GM21825 (cell line): Measurements from ENCODE around the gene MORN4.
A peak's percentile ranks its signal among the peaks of the same experiment; 100 is the strongest.
"Not testable (repeated sequence)": the region's sequence is repeated elsewhere in the genome, so short reads cannot be mapped to it uniquely, and the experiment has no call there.

ENCODE experiments used
- ATAC-seq: cut with Tn5 transposase; IDR thresholded peaks from one replicate; pipeline ENCODE4 v1.9.1; 2021; ENCODE audit warnings: mild to moderate bottlenecking, moderate library complexity; ENCODE audit not compliant: unreplicated experiment

Gene MORN4

DNA sequence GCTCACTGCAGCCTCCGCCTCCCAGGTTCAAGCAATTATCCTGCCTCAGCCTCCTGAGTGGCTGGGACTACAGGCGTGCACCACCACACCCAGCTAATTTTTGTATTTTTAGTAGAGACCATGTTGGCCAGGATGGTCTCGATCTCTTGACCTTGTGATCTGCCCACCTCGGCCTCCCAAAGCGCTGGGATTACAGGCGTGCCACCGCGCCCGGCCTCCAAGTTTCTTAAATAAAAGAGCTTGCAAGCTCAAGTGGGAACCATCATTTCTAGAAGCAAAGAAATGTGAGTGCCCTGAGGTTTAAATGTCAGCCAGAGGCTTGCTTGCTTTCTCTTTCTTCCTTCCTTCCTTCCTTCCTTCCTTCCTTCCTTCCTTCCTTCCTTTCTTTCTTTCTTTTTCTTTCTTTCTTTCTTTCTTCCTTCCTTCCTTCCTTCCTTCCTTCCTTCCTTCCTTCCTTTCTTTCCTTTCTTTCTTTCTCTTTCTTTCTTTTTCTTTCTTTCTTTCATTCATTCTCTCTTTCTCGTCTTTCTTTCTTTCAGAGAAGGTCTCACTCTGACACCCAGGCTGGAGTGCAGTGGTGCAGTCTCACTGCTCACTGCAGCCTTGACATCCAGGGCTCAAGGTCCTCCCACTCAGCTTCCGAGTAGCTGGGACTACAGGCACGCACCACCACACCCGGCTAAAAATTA lies 9.3 kb upstream of the MORN4 start:
- ATAC-seq: not testable (repeated sequence)

DNA sequence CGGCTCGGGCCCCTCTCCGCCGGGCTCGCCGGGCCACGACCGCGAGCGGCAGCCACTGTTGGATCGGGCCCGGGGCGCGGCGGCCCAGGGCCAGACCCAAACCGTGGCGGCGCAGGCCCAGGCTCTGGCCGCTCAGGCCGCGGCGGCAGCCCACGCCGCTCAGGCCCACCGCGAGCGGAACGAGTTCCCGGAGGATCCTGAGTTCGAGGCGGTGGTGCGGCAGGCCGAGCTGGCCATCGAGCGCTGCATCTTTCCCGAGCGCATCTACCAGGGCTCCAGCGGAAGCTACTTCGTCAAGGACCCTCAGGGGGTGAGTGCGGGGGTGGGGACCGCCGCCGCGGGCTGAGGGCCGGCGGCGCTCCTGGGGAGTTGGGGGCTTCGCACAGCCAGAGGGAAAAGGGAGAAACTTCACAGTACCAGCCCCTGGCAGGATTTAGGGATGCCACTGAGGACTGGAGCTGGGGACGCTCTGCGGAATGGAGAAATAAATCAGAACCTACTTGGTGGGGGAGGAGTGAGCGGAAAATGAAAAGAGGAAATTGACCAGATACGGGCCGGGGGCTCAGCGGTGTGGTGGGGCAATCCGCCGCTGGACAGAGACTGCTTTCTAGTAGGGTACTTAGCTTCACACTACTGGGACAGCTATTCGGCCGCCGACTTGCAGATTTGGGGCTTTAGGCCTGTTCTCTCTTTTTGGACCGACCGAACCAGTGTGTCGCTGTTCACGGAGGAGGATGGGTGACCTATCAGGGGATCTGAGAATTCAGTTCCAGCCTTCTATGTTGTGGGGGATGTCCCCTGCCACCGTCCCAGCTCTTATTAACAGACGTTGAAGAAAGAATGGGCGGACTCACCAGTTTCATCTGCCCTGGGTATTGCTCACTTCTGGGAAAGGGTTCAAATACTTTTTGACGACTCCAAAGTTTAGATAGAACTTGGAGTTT lies 7.8 kb upstream of the MORN4 start:
- peak; percentile 17 for ATAC-seq

DNA sequence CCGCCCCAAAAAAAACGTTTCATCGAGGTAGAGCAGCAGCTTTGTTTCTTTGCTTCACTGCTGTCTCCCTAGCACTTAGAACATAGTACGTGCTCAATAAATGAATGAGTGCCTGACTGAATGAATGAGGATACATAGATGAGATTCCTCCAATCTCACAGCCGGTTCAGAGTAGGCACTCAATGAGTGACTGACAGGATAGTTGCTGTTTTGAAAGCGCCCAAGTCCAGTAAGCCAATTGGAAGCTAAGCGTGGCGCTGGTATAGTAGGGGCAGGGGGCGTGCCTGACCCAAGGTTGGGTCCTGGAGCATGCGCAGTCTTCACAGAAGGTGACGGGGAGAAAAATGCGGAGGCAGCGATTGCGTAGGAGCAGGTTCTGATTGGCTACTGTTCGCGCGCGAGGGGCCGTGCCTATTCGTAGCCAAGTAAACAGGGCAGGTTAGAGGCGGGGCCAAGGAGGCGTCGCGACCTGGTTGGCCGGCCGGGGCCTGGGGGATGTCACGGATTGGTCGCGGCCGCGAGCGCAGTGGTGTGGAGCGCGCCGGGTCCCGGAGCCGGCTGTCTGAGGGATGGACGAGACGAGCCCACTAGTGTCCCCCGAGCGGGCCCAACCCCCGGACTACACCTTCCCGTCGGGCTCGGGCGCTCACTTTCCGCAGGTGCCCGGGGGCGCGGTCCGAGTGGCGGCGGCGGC lies 7.0 kb upstream of the MORN4 start, which contains the start of gene PI4K2A:
PI4K2A (plus strand) TSS at position 498 of the 694 bp plus-strand sequence; CDS start at position 570, 72 bp downstream.
- peak; percentile 97 for ATAC-seq

DNA sequence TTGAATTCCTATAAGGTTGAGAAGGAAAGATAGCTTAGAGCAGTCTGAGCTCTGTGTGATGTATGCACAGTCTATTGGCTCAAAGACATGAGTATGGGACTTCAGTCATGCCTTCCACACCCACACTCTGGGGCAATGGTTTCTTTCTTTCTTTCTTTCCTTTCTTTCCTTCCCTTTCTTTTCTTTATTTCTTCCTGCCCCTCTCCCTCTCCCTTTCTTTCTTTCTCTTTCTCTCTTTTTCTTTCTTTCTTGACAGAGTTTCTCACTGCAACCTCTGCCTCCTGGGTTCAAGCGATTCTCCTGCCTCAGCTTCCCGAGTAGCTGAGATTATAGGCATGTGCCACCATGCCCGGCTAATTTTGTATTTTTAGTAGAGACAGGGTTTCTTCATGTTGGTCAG lies 5.8 kb upstream of the MORN4 start:
- ATAC-seq: not testable (repeated sequence)

DNA sequence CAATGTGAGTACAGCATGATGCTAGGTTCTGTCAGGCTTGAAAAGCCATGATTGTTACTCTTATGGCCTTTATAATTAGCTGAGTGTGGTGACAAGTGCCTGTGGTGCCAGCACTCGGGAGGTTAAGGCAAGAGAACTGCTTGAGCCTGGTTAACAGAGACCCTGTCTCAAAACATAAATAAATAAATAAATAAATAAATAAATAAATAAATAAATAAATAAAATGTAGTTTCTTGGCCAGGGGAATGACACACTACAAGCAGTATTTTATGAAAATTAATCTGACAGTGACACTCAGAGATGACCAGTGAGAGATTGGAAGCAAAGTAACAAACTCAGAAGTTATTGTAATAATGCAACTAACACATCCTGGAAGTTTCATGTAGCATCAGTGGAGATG lies 2.3 kb upstream of the MORN4 start:
- ATAC-seq: no peak

DNA sequence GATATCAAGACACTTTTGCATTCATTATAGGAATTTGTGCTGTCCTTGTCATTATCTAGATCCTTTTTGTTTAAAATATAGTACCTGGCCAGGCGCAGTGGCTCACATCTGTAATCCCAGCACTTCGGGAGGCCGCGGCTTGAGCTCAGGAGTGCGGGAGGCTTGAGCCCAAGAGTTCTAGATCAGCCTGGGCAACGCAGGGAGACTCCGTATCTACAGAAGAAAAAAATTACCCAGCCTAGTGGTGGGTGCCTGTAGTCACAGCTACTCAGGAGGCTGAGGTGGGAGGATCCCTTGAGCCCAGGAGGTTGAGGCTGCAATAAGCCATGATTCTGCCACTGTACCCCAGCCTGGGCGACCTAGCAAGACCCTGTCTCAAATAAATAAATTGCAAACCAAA lies 621 bp upstream of the MORN4 start:
- ATAC-seq: no peak

DNA sequence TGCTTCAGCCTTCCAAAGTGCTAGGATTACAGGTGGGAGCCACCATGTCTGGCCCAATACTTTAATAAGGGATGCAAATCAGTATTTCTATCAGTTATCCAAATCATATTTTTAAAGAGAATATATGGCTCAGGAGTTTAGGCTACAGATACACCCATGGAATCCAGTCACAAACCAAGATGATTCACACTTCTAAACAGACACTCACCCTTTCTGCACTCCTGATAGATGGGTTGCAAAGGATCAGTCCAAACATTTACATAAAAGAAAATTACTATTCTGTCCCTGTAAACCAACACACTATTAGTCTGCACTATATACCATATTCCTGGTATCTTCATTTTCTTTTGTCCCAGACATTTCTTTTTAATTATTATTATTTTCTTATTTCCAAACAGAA lies 2.2 kb downstream of the MORN4 start:
- no peak for ATAC-seq

DNA sequence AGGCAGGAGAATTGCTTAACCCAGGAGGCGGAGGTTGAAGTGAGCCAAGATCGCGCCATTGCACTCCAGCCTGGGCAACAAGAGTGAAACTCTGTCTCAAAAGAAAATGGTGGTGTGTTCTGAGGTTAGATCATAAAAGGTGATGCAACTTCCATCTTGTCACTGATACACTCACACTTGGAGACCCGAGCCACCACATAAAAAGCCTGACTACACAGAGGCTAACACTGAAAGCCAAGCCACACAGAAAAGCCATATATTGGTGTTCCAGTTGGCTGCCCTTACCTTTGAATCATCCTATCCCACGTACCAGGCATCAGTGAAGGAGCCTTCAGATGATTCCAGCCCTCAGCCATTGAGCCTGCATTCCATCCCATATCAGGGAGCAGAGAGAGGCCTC lies 4.0 kb downstream of the MORN4 start:
- no peak for ATAC-seq

DNA sequence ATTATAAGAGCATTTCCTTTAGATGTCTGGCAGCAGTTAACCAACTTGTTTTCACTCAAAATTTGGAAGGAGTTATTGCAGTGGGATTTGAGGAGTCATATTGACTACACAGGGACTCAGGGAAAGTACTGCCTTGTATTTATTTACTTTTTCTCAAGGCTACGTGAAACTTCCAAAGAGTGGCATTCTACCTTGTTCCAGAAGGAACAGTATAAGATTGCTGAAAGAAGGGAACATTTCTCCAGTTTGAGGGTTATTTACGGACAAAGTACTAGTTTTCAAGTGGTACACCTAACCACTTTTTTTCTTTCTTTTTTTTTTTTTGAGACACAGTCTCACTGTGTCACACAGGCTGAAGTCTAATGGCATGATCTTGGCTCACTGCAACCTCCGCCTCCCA lies 5.1 kb downstream of the MORN4 start:
- no peak for ATAC-seq

DNA sequence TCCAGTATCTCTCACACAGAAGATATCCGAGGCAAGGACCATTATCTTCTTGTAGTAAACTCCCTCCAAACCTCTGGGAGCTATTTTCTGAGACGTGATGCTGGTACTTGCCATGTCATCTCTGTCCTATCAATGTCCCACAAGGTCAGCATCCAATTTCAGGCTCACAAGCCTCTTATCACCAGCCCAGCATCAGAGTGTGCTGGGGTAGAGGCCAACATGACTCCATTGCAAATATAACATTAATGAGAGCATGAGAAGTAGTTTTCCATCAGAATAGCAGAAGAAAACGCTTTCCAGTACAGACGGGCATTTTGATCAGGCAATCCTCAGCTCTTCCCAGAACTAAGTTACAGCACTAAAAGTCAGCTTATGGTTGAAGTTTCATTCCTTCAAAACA lies 5.6 kb downstream of the MORN4 start:
- ATAC-seq: no peak

DNA sequence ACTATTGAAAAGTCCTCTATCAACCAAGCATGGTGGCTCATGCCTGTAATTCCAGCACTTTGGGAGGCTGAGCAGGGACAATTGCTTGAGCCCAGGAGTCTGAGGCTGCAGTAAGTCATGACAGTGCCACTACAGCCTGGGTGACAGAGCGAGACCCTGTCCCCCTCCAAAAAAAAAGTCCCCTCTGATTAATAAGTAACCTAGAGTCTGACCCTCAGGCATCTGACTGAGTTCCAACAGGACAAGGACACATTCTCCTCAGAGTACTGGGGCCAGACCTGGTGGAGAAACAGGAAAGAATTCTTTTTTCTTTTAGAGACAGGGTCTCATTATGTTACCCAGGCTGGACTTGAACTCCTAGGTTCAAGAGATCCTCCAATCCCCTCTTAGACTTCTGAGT lies 10.0 kb downstream of the MORN4 start:
- no peak for ATAC-seq

DNA sequence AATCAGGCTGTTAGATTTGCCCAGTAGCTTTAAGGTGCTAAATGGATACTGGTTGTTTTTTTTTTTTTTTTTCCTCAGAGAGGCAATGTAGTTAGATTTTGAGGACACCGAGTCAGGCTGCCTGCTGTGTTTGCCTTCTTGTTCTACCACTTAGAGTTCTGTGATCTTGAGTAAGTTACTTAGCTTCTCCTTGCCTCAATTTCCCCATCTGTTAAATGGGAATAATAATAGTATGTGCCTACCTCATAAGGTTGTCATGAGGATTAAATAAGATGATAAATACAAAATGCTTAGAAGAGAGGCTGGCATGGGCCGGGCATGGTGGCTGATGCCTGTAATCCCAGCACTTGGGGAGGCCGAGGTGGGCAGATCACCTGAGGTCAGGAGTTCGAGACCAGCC lies 14.6 kb downstream of the MORN4 start:
- no peak for ATAC-seq

DNA sequence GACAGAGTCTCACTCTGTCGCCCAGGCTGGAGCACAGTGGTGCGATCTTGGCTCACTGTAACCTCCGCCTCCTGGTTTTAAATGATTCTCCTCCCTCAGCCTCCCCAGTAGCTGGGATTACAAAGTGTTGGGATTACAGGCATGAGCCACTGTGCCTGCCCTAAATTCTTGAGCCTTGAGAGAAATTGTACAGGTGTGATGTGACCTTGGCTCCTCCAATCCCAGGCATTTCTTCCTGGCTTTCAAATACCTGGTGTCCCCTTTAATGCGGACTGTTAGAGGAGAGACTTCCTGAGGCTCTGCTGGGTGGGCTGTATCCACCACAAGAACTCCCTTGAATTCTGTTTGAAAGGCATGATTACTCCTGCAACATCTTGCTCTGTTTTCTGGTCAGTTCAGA lies 15.0 kb downstream of the MORN4 start:
- ATAC-seq: no peak

DNA sequence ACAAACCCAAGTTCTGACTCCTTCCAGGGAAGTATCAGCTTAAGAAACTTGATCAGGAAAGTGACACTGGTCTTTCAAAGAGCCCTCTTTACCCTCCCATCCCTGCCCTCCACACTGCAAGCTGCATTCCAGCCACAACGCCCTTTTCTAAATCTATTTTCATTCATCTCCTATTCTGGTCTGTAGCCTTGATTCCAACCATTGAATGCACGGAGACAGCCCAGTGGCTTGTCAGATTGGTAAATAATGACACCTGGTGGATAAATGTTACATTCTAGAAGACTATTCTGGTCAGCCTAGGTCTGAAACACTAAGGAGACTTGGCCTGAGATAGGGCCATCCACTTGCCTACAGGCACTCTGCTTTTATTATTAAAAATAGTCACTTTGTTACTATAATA lies 20.9 kb downstream of the MORN4 start:
- ATAC-seq: no peak

DNA sequence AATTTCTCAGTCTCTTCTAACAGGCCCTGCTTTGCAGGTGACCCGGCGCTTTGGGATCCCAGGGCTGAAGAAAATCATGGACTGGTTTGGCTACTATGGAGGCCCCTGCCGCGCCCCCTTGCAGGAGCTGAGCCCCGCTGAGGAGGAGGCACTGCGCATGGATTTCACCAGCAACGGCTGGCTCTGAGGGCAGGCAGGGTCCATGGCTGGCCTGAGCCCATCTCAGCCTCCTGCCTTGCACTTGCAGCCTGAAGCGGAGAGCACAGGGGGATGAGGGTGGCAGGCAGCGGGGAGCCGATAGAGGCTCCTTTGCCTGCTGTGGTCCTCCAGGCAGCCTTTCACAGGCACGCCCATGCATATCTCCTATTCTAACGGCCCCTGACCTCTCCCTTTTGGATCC lies 21.8 kb downstream of the MORN4 start:
- ATAC-seq: no peak

DNA sequence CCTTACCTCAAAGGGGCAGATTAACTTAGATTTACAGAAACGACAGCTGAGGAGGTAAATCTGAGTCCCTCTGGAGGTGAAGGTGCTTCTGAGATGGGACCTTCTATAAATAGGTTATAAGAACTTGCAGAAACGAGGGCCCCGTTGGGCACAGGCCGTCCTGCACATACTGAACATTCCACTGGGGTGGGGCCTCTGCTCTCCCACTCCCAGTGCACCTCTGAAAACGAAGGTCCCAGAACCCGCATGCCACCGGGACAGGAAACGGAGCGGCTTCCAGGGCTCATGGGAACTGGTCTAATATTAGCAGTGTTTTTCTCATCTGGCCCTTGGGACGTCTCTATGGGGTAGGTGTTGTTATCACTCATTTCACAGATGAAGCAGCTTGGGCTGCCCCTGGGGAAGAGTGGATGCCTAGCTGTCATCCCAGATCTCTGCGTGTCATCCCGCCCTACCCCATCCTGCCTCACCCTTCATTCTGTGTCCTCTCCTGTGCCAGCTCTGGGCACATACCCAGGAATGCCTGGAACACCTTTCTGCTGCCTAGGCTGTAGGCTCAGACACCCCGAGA lies 24.2 kb downstream of the MORN4 start:
- ATAC-seq: no peak

DNA sequence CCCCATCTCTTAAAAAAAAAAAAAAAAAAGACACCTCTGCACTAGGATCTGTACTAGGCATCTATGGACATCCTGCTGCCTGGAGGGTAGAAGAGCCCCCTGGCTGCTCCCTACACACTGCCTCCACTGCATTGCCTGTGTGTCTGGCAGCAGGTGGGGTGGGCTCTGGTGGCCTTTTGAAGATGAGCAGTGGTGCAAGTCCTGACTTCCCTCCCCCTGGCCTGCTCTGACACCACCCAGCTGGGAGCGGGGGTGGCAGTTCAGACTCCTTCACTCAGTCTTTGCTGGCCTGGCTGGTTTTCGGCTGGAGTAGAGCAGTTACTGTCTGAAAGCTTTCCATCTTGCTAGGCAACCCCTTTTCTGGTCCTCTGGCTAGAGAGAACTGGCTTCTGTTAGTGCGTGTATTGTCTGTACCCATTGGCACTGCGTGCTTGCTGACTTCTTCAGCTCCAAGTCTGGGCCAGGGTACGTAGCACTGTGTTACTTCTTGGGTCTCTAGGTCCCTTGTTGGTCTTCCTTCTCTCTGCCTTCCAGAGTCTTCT lies 26.1 kb downstream of the MORN4 start:
- no peak for ATAC-seq

DNA sequence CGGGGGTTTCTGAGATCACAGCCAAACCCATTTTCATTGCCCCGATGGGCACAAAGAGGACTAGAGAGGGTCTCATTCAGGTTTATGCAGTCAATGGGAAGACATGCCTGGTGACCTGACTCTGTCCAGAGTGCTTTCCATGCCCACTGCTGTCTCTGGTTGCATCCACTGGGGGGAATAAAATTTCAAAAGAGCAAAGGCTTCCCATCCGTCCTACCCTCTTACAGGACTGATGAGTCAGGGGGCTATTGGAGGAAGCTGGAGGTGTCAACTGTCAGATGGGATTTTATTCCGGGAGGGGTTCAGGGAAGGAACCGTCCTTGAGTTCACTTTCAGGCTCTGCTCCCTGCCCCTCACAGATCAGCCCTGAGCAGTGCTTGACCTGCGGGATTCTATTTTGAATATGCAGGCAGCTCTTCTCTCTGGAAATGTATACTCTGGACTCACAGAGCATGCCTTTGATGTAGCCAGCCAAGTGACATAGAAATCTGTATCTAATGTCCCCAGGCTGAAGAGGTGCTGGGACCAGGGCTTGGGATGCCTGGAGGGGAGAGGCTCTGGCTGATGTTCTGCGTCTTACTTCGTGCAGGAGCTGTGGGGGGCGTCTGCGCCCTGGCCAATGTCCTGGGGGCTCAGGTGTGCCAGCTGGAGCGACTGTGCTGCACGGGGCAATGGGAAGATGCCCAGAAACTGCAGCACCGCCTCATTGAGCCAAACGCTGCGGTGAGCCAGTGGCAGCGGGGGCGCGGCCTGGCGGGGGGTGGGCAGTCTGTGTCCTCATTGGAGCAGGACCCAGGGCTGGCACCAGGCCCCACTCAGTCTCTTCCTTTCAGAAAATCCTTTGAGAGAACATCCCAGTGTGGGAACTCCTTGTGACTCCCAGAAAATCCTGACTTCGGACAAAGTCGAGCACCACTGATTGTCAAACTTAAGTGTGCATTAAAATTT lies 31.8 kb downstream of the MORN4 start:
- ATAC-seq: no peak

DNA sequence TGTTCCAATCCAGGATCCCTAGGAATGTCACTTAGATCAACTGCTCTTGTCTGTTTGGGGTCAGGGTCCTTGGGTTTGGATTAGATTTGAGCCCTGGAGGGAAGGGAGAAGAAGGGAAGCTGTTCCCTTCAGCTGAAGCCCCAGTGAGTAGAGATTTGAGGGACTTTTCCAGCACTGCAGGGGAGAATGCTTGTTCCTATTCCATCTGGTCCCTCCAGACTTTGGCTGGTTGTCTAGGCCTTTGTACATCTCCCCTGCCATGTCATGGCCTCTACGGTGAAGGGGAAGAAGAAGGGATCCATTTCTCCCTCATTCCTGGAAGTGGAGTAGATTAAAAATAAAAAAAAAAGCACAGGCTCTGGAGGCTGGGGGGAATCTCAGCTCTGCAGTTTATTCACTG lies 32.7 kb downstream of the MORN4 start:
- no peak for ATAC-seq

DNA sequence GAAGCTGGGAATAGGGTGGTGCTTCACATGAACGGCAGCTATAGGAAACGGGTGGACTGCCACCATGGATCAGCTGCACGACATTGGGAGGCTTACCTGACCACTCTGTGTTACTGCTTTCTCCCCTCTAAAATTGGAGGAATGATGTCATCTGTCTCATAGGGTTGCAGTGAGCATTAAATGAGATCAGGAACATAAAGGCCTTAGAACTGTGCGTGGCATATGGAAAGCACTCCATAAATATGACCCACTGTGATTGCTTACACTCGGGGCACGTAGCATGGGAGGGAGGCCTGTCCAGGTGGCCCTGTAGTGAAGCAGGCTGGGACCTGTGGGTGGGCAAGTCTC lies 34.1 kb downstream of the MORN4 start:
- no peak for ATAC-seq
